ENCODE results near the gene PCDH9. TPM values are rescaled to one million over a fixed set of nuclear protein-coding genes. Genes with fewer than 3 reads are reported as not detected.

Gene PCDH9
- total RNA-seq, 1 donor from 2014 or later, result 10.4 TPM

DNA sequence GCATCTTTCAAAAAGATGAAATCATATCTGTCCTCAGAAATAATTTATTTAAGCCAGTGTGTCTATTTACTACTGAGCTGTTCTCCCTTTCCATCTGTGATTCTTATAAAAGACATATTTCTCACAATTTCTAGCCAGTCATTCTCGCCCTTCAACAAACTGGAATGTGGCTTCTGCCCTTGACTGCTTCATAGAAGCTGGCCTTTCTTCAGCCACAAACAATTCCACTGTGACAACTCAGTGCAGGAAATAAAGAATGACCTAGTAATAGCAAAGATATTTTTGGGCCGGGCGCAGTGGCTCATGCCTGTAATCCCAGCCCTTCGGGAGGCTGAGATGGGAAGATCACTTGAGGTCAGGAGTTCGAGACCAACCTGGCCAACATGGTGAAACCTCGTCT, 655.5 kb downstream of the PCDH9 start:
- peak; percentile 61 for DNase-seq (ENCODE audit: low read depth)
- Histone ChIP-seq H3K9me3 (ENCODE audit: insufficient read depth, low read depth, low read length) (no peaks in the 10 kb centered on the region), H3K4me3 (ENCODE audit: insufficient read depth, low read depth, low read length) (no peak overlapping the region), H3K4me2 (ENCODE audit: low read length) (no peak overlapping the region), H2AFZ (ENCODE audit: low read depth, low read length) (no peak overlapping the region), H4K20me1 (ENCODE audit: insufficient read depth, low read length) (no peaks in the 10 kb centered on the region), H3K9ac (ENCODE audit: low read length) (no peak overlapping the region), H3K36me3 (ENCODE audit: insufficient read depth, low read length) (no peaks in the 10 kb centered on the region), H3K27ac (ENCODE audit: low read depth, low read length) (no peak overlapping the region), H3K4me1 (ENCODE audit: insufficient read depth, low read length) (no peaks in the 10 kb centered on the region), H3K27me3 (ENCODE audit: insufficient read depth, low read length) (no peaks in the 10 kb centered on the region), H3K79me2 (ENCODE audit: insufficient read depth, low read length) (no peaks in the 10 kb centered on the region)
- H3K9me3 Mint-ChIP-seq (ENCODE audit: unreplicated experiment), result no peaks in the 10 kb centered on the region
- H3K4me1 Mint-ChIP-seq (ENCODE audit: low read depth, unreplicated experiment), result peaks cover 14% of the 10 kb centered on the region
- H3K27me3 Mint-ChIP-seq (ENCODE audit: low read depth, unreplicated experiment), result no peaks in the 10 kb centered on the region
- peak overlapping the region; percentile 3 for H3K27ac Mint-ChIP-seq (ENCODE audit: unreplicated experiment)
- H3K36me3 Mint-ChIP-seq (ENCODE audit: low read depth, unreplicated experiment), result no peaks in the 10 kb centered on the region
- TF ChIP-seq EZH2 (IDR thresholded peaks at IDR 0.05; ENCODE audit: insufficient read depth, low read length), result no peak
- no peak overlapping the region for H3K4me3 Mint-ChIP-seq (ENCODE audit: unreplicated experiment)
- no peak for FAIRE-seq

DNA sequence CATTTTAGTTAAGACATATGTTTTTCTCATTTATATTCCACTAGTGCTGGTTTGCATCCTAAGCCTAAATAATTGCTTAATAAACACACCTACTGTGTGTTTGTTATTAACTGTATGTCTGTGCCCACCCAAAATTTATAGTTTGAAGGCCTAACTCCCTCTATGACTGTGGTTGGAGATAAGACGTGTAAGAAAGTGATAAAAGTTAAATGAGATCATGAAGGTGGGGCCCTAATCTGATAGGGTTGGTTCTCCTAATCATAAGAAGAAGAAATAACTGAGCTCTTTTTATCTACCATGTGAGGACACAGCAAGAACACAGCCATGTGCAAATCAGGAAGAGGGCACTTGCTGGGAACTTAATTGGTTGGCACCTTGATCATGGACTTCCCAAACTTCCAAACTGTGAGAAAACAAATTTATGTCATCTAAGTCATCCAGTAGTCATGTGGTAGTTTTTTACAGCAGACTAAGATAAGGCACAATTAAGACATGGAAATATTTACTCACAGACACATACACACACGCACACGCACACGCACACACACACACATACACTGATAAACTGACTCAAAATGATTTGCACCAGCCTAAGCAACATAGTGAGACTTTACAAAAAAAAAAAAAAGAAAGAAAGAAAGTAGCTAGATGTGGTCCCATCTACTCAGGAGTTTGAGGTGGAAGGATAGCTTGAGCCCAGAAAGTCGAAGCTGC, 662.1 kb downstream of the PCDH9 start:
- Histone ChIP-seq H3K4me1 (ENCODE audit: insufficient read depth, low read length) (no peaks in the 10 kb centered on the region), H3K4me3 (ENCODE audit: insufficient read depth, low read depth, low read length) (no peak overlapping the region), H3K27ac (ENCODE audit: low read depth, low read length) (no peak overlapping the region), H3K9ac (ENCODE audit: low read length) (no peak overlapping the region), H3K27me3 (ENCODE audit: insufficient read depth, low read length) (no peaks in the 10 kb centered on the region), H3K36me3 (ENCODE audit: insufficient read depth, low read length) (no peaks in the 10 kb centered on the region), H3K79me2 (ENCODE audit: insufficient read depth, low read length) (no peaks in the 10 kb centered on the region), H3K9me3 (ENCODE audit: insufficient read depth, low read depth, low read length) (no peaks in the 10 kb centered on the region), H4K20me1 (ENCODE audit: insufficient read depth, low read length) (no peaks in the 10 kb centered on the region), H2AFZ (ENCODE audit: low read depth, low read length) (no peak overlapping the region), H3K4me2 (ENCODE audit: low read length) (no peak overlapping the region)
- DNase-seq (ENCODE audit: low read depth), result no peak
- no peaks in the 10 kb centered on the region for H3K9me3 Mint-ChIP-seq (ENCODE audit: unreplicated experiment)
- TF ChIP-seq, protein P1, sequence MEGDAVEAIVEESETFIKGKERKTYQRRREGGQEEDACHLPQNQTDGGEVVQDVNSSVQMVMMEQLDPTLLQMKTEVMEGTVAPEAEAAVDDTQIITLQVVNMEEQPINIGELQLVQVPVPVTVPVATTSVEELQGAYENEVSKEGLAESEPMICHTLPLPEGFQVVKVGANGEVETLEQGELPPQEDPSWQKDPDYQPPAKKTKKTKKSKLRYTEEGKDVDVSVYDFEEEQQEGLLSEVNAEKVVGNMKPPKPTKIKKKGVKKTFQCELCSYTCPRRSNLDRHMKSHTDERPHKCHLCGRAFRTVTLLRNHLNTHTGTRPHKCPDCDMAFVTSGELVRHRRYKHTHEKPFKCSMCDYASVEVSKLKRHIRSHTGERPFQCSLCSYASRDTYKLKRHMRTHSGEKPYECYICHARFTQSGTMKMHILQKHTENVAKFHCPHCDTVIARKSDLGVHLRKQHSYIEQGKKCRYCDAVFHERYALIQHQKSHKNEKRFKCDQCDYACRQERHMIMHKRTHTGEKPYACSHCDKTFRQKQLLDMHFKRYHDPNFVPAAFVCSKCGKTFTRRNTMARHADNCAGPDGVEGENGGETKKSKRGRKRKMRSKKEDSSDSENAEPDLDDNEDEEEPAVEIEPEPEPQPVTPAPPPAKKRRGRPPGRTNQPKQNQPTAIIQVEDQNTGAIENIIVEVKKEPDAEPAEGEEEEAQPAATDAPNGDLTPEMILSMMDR (IDR thresholded peaks at IDR 0.05; ENCODE audit: insufficient read depth, low read depth, low read length), result no peak
- TF ChIP-seq EZH2 (IDR thresholded peaks at IDR 0.05; ENCODE audit: insufficient read depth, low read length), result no peak
- no peaks in the 10 kb centered on the region for H3K27me3 Mint-ChIP-seq (ENCODE audit: low read depth, unreplicated experiment)
- no peak overlapping the region for H3K4me3 Mint-ChIP-seq (ENCODE audit: unreplicated experiment)
- H3K27ac Mint-ChIP-seq (ENCODE audit: unreplicated experiment), result no peak overlapping the region
- no peaks in the 10 kb centered on the region for H3K36me3 Mint-ChIP-seq (ENCODE audit: low read depth, unreplicated experiment)
- no peak for FAIRE-seq
- H3K4me1 Mint-ChIP-seq (ENCODE audit: low read depth, unreplicated experiment), result peaks cover 11% of the 10 kb centered on the region

DNA sequence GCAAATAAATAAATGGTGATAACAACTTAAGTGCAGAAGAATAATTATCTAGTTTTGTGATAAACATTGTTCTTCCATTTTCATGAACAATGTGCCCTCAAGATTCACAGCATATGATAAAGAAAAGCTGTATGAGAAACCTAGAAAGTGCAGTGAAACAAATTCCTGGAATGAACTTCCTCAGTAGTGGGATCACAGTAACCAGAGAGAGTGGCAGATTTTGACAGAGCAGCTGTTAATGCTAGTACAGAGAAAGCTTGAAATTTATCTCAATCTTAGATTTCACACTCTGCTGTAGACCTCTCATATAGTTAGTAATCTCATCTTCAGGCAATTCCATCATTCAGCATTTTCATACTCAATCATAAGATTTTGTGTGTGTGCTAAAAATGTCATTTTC, 664.9 kb downstream of the PCDH9 start:
- no peaks in the 10 kb centered on the region for H3K79me2 ChIP-seq (ENCODE audit: insufficient read depth, low read length)
- no peaks in the 10 kb centered on the region for H3K36me3 Mint-ChIP-seq (ENCODE audit: low read depth, unreplicated experiment)
- DNase-seq (ENCODE audit: low read depth) (no peak), FAIRE-seq (no peak)
- peaks cover 11% of the 10 kb centered on the region for H3K4me1 Mint-ChIP-seq (ENCODE audit: low read depth, unreplicated experiment)
- H3K27me3 Mint-ChIP-seq (ENCODE audit: low read depth, unreplicated experiment), result no peaks in the 10 kb centered on the region
- no peak overlapping the region for H3K9ac ChIP-seq (ENCODE audit: low read length)
- H3K9me3 ChIP-seq (ENCODE audit: insufficient read depth, low read depth, low read length), result no peaks in the 10 kb centered on the region
- no peak overlapping the region for H3K4me3 Mint-ChIP-seq (ENCODE audit: unreplicated experiment)
- H3K27ac ChIP-seq (ENCODE audit: low read depth, low read length), result no peak overlapping the region
- no peak for TF ChIP-seq EZH2 (IDR thresholded peaks at IDR 0.05; ENCODE audit: insufficient read depth, low read length)
- TF ChIP-seq, protein P1 (IDR thresholded peaks at IDR 0.05; ENCODE audit: insufficient read depth, low read depth, low read length), result no peak
- no peak overlapping the region for H3K27ac Mint-ChIP-seq (ENCODE audit: unreplicated experiment)
- H3K9me3 Mint-ChIP-seq (ENCODE audit: unreplicated experiment), result no peaks in the 10 kb centered on the region
- H3K36me3 ChIP-seq (ENCODE audit: insufficient read depth, low read length), result no peaks in the 10 kb centered on the region
- H3K4me1 ChIP-seq (ENCODE audit: insufficient read depth, low read length), result no peaks in the 10 kb centered on the region
- H3K27me3 ChIP-seq (ENCODE audit: insufficient read depth, low read length), result no peaks in the 10 kb centered on the region
- H3K4me3 ChIP-seq (ENCODE audit: insufficient read depth, low read depth, low read length), result no peak overlapping the region
- H4K20me1 ChIP-seq (ENCODE audit: insufficient read depth, low read length), result no peaks in the 10 kb centered on the region
- H2AFZ ChIP-seq (ENCODE audit: low read depth, low read length), result no peak overlapping the region
- H3K4me2 ChIP-seq (ENCODE audit: low read length), result no peak overlapping the region

All from astrocyte (in vitro differentiated cells and primary cell).